ENCODE data around the gene PDLIM1.

DNA sequence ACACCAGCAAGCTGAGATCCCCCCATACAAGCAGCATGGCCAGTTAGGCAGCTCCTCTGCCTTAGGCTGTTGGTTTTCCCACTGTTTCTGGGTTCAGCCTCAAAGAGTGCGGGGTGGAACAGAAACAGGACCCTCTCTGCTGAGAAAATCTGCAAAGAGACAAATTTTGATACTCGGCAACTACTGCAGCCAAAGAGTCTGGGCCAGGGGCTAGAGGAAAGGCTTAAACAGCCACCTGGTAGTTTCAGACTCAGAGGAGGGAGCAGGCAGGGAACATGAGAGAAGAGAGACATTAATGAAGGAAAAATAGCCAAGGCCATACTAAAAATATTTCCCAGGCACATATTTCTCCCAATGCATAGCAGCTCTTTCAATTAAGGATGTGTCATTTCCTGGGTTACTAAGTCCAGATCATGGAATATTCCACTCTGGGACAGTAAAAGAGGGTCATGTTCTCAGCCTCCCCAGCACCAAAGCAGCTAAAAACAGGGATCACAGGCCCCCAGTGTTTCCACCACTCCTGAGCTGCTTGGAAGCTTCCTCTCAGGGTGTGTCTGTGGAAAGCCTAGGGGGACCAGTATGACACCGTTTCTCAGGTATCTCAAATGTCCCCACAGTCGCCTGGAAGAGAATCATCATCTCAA, 29.8 kb downstream of the PDLIM1 start:
- TF ChIP-seq, protein P1, sequence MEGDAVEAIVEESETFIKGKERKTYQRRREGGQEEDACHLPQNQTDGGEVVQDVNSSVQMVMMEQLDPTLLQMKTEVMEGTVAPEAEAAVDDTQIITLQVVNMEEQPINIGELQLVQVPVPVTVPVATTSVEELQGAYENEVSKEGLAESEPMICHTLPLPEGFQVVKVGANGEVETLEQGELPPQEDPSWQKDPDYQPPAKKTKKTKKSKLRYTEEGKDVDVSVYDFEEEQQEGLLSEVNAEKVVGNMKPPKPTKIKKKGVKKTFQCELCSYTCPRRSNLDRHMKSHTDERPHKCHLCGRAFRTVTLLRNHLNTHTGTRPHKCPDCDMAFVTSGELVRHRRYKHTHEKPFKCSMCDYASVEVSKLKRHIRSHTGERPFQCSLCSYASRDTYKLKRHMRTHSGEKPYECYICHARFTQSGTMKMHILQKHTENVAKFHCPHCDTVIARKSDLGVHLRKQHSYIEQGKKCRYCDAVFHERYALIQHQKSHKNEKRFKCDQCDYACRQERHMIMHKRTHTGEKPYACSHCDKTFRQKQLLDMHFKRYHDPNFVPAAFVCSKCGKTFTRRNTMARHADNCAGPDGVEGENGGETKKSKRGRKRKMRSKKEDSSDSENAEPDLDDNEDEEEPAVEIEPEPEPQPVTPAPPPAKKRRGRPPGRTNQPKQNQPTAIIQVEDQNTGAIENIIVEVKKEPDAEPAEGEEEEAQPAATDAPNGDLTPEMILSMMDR (IDR thresholded peaks at IDR 0.05): no peak
- no peak for TF ChIP-seq POLR2AphosphoS5 (IDR thresholded peaks at IDR 0.05)
